HG03439 (cell line): ENCODE data around the gene VWA8.

Experiments used
- ATAC-seq: cut with Tn5 transposase; IDR thresholded peaks from one replicate; pipeline ENCODE4 v1.9.1; 2021; ENCODE audit warnings: mild to moderate bottlenecking, moderate library complexity; ENCODE audit not compliant: unreplicated experiment

Gene VWA8

GRCh38 chr13:41696163-41697003 is 264.5 kb downstream of the VWA8 start:
- no peak for ATAC-seq

GRCh38 chr13:41694545-41695301 is 266.2 kb downstream of the VWA8 start:
- no peak for ATAC-seq

- no peak for ATAC-seq
These were observed 267.5 kb downstream of the VWA8 start for GRCh38 chr13:41693434-41693833.

- no peak for ATAC-seq
These were observed 269.6 kb downstream of the VWA8 start for GRCh38 chr13:41691274-41691673.

GRCh38 chr13:41682766-41683165 is 278.1 kb downstream of the VWA8 start:
- ATAC-seq = no peak

GRCh38 chr13:41682001-41682400 is 278.9 kb downstream of the VWA8 start:
- ATAC-seq = no peak

- ATAC-seq = no peak
These were observed 279.3 kb downstream of the VWA8 start for GRCh38 chr13:41681587-41681986.

- no peak for ATAC-seq
These were observed 280.0 kb downstream of the VWA8 start for GRCh38 chr13:41680900-41681299.

- no peak for ATAC-seq
These were observed 282.1 kb downstream of the VWA8 start for GRCh38 chr13:41678848-41679247.

GRCh38 chr13:41678249-41678648 is 282.7 kb downstream of the VWA8 start:
- ATAC-seq = no peak

GRCh38 chr13:41675306-41675705 is 285.6 kb downstream of the VWA8 start:
- ATAC-seq = no peak

GRCh38 chr13:41674246-41674645 is 286.7 kb downstream of the VWA8 start:
- ATAC-seq = no peak

- no peak for ATAC-seq
These were observed 287.3 kb downstream of the VWA8 start for GRCh38 chr13:41673640-41674039.

- ATAC-seq = no peak
These were observed 290.0 kb downstream of the VWA8 start for GRCh38 chr13:41670873-41671443.

- peak; percentile 92 for ATAC-seq
These were observed 292.7 kb downstream of the VWA8 start for GRCh38 chr13:41668130-41668757.

- no peak for ATAC-seq
These were observed 294.3 kb downstream of the VWA8 start for GRCh38 chr13:41666644-41667043.

- no peak for ATAC-seq
These were observed 300.5 kb downstream of the VWA8 start for GRCh38 chr13:41660411-41660810.

GRCh38 chr13:41658057-41658661 is 302.8 kb downstream of the VWA8 start:
- no peak for ATAC-seq

- ATAC-seq = no peak
These were observed 304.9 kb downstream of the VWA8 start for GRCh38 chr13:41655997-41656396.

GRCh38 chr13:41654796-41655195 is 306.1 kb downstream of the VWA8 start:
- ATAC-seq = no peak
